NCI-H187 treated with DMSO at 0.1 percent for 48 hours (cell line): Measurements from ENCODE around the gene OVCA2.

ENCODE experiments used
- DNase-seq: peaks from one replicate; lab custom pipeline; 2025; lab: John Stamatoyannopoulos, UW

OVCA2 gene

GRCh38 chr17:2034806-2035540 lies 6.8 kb upstream of the OVCA2 start:
- DNase-seq, result no peak

- DNase-seq, result no peak
Observed at GRCh38 chr17:2035541-2036488, 6.0 kb upstream of the OVCA2 start.

- DNase-seq, result no peak
Observed at GRCh38 chr17:2037155-2037554, 4.7 kb upstream of the OVCA2 start.

- no peak for DNase-seq
Observed at GRCh38 chr17:2040219-2040827, 1.5 kb upstream of the OVCA2 start.

- no peak for DNase-seq
Observed at GRCh38 chr17:2040942-2041560, 771 bp upstream of the OVCA2 start.

GRCh38 chr17:2042390-2042847 lies 597 bp downstream of the OVCA2 start:
- DNase-seq, result no peak

- no peak for DNase-seq
Observed at GRCh38 chr17:2042933-2043332, 1.1 kb downstream of the OVCA2 start.

GRCh38 chr17:2043785-2044184 lies 2.0 kb downstream of the OVCA2 start:
- no peak for DNase-seq

- DNase-seq, result no peak
Observed at GRCh38 chr17:2044263-2044894, 2.6 kb downstream of the OVCA2 start.

GRCh38 chr17:2047590-2047989 lies 5.8 kb downstream of the OVCA2 start:
- DNase-seq, result no peak

GRCh38 chr17:2048805-2049204 lies 7.0 kb downstream of the OVCA2 start:
- DNase-seq, result no peak

GRCh38 chr17:2049333-2050299 lies 7.8 kb downstream of the OVCA2 start:
- DNase-seq, result no peak

GRCh38 chr17:2050300-2051060 lies 8.7 kb downstream of the OVCA2 start:
- DNase-seq, result no peak

GRCh38 chr17:2051061-2051932 lies 9.5 kb downstream of the OVCA2 start:
- no peak for DNase-seq

GRCh38 chr17:2051933-2052559 lies 10.2 kb downstream of the OVCA2 start:
- no peak for DNase-seq

GRCh38 chr17:2053380-2054261 lies 11.8 kb downstream of the OVCA2 start:
- DNase-seq, result no peak

- DNase-seq, result no peak
Observed at GRCh38 chr17:2054262-2054511, 12.4 kb downstream of the OVCA2 start.
